GM15510 (cell line): ENCODE results near the gene APOBEC3C.
"Not testable (repeated sequence)": the region's sequence is repeated elsewhere in the genome, so short reads cannot be mapped to it uniquely, and the experiment has no call there.

ENCODE experiments used
- POLR2A ChIP-seq: IDR thresholded peaks from 3 replicates; pipeline ENCODE4 v1.6.1; 2011; ENCODE audit warnings: borderline replicate concordance; ENCODE audit not compliant: insufficient read length; ENCODE audit errors: extremely low read depth

Gene APOBEC3C

GRCh38 chr22:39017596-39018365 lies 3.7 kb downstream of the APOBEC3C start:
- no peak for TF ChIP-seq POLR2A

DNA sequence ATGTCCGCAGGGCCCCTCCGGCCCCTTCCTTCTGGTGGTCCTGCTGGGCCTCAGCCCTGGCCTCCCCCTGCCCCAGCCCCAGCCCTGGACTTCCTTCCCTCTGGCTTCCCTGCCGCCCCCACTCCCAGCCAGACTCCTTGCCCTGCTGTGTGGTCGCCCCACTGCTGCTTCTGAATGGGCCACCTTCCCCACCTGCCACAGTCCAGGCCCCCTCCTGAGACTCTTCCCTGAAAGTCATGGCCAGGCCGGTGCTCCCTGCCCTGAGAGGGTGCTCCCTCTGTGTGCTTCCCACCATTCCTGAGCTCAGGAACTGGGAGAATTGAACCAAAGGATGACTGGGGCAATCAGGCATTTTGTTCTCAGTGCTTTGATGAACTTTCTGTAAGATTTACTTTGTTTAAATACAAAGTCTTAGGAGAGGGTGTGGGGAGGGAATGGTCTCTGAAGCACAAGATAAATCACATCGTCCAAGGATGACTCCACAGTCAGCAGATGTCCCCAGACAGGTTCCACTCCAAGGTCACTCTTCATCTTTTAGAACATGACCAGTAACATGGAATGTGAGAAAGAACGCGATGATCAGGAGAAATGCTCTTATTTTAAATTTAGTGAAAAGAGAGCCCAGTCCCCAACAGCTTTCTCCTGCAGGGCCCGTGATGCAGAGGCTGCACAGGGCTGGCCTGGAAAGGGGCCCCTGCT lies 7.6 kb downstream of the APOBEC3C start:
- TF ChIP-seq POLR2A: no peak

GRCh38 chr22:39024519-39025308 lies 10.7 kb downstream of the APOBEC3C start:
- TF ChIP-seq POLR2A: no peak

DNA sequence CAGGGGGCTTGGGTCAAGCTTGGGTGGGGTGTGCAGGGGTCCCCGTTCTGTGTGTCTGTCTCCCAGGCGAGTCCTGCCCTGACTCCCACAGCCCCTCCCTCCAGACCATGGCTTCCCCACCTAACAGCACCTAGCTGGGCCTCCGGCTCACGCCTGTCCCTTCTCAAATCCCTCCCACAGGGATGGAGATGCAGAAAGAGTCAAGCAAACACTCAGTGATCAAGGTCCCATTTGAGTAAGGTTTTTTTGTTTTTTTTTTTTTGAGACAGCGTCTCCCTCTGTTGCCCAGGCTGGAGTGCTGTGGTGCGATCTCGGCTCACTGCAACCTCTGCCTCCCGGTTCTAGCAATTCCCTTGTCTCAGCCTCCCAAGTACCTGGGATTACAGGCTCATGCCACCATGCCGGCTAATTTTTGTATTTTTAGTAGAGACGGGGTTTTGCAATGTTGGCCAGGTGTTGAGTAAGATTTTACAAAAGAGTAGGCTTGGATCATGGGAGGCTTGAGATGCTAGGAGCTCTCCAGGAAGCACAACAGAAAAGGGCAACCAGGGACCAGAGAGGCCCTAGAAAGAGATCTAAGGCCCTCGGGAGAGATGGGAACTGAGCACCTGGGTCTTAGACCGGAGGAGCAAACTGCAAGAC lies 12.6 kb downstream of the APOBEC3C start:
- no peak for TF ChIP-seq POLR2A

- no peak for TF ChIP-seq POLR2A
These were observed 13.7 kb downstream of the APOBEC3C start for GRCh38 chr22:39027717-39028116.

- no peak for TF ChIP-seq POLR2A
These were observed 14.2 kb downstream of the APOBEC3C start for GRCh38 chr22:39028281-39028680.

GRCh38 chr22:39029227-39029626 lies 15.2 kb downstream of the APOBEC3C start:
- no peak for TF ChIP-seq POLR2A

- no peak for TF ChIP-seq POLR2A
These were observed 16.6 kb downstream of the APOBEC3C start for GRCh38 chr22:39030705-39031104.

DNA sequence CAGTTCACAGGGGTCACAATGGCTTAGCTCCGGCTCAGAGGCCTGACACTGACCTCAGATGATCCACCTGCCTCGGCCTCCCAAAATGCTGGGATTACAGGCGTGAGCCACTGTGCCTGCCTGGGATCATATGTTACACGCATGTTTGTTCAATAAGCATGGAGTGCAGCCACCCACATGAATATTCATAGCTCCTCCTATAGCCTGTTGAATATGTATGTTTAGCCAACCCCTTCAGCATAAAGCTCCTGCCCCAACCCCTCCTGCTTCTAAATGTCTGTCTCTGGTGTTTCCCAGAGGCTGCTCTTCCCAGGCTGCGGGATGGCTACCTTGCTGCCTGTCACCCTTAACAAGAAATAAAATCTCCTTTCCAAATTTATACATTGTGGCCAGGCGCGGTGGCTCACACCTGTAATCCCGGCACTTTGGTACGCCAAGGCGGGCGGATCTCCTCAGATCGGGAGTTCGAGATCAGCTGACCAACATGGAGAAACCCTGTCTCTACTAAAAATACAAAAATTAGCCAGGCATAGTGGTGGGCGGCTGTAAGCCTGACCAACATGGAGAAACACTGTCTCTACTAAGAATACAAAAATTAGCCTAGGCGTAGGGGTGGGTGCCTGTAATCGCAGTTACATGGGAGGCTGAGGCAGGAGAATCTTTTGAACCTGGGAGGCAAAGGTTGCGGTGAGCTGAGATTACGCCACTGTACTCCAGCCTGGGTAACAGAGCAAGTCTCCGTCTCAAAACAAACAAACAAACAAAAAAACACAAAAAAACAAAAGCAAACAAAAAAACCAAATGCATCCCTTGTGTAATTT lies 25.5 kb downstream of the APOBEC3C start:
- no peak for TF ChIP-seq POLR2A

DNA sequence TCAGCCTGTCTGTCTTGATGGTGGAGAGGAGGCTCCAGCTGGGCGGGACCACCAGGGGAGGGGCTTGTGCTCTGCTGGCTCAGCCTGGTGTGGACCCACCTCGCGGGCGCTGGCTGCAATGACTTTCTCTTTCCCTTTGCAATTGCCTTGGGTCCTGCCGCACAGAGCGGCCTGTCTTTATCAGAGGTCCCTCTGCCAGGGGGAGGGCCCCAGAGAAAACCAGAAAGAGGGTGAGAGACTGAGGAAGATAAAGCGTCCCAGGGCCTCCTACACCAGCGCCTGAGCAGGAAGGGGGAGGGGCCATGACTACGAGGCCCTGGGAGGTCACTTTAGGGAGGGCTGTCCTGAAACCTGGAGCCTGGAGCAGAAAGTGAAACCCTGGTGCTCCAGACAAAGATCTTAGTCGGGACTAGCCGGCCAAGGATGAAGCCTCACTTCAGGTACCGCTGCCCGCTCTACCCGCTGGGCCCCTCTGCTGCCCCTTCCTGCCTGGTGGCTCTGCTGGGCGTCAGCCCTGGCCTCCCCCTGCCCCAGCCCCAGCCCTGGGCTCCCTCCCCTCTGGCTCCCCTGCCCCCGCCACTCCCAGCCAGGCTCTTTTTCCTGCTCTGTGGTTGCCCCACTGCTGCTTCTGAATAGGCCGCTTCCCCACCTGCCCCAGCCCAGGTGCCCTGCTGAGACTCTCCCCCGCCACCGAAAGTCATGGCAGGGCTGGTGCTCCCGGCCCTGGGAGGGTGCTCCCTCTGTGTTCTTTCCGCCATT lies 26.7 kb downstream of the APOBEC3C start, which contains the start of gene APOBEC3F:
TSS of gene APOBEC3F (plus strand) at position 327 of the 759 bp plus-strand sequence. CDS start at position 424, 97 bp downstream.
- not testable (repeated sequence) for TF ChIP-seq POLR2A

DNA sequence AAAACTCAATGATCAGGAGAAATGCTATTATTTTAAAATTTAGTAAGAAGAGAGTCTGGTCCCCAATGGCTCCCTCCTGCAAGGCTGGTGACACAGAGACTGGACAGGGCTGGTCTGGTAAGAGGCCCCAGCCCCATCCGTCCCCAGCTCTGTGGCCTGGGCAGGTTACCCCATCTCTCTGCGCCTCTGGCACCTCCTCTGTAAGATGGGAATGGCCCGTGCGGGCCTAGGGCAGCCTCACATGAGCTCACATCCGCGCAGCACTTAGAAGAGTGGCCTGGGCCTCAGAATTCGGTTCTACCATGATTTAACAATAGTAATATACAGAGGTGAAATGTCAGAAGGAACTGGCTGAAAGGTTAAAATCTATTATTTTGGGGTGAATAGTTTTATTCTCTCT lies 27.9 kb downstream of the APOBEC3C start:
- TF ChIP-seq POLR2A: no peak

DNA sequence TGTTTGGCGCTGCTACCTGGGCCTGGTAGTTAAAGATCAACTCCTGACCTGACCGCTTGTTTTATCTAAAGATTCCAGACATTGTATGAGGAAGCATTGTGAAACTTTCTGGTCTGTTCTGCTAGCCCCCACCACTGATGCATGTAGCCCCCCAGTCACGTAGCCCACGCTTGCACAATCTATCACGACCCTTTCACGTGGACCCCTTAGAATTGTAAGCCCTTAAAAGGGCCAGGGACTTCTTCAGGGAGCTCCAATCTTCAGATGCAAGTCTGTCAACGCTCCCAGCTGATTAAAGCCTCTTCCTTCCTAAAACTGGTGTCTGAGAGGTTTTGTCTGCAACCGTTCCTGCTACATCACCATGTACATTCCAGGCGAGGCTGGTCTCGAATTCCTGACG lies 41.6 kb downstream of the APOBEC3C start:
- TF ChIP-seq POLR2A: no peak
